K562 (cell line): ENCODE measurements around the gene SERTAD1. TPM values are rescaled to one million over a fixed set of nuclear protein-coding genes. Genes with fewer than 3 reads are reported as not detected.
A peak's percentile ranks its signal among the peaks of the same experiment; 100 is the strongest.

Experiments used
- DIDO1 ChIP-seq: fragments of 450-650 bp; IDR thresholded peaks from 2 replicates; pipeline ENCODE4 v1.6.1; 2016; ENCODE audit warnings: low read depth, missing biosample characterization, missing genetic modification characterization
- ELF4 ChIP-seq: fragments of 450-650 bp; formaldehyde crosslinking; IDR thresholded peaks from 2 replicates; pipeline ENCODE4 v1.4.0; 2022; ENCODE audit warnings: missing genetic modification characterization
- ILF3 ChIP-seq: fragments of 450-650 bp; IDR thresholded peaks from 2 replicates; pipeline ENCODE4 v1.6.1; 2018; ENCODE audit warnings: antibody characterized with exemption, mild to moderate bottlenecking, moderate library complexity, borderline replicate concordance
- POLR2H ChIP-seq: IDR thresholded peaks from 2 replicates; pipeline ENCODE4 v1.6.1; 2016; ENCODE audit warnings: missing genetic modification characterization, low read depth, mild to moderate bottlenecking, control low read depth, missing compliant biosample characterization, moderate library complexity
- RBM34 ChIP-seq: fragments of 200-400 bp; formaldehyde crosslinking; IDR thresholded peaks from 2 replicates; pipeline ENCODE4 v1.6.1; 2018; ENCODE audit warnings: low read length, borderline replicate concordance; ENCODE audit not compliant: insufficient read depth
- SMARCB1 ChIP-seq: IDR thresholded peaks from 2 replicates; pipeline ENCODE4 v1.6.1; 2011; ENCODE audit warnings: improper control_type of control experiment, low read depth; ENCODE audit not compliant: insufficient read length
- ZBTB33 ChIP-seq: sonication (generic); formaldehyde crosslinking; IDR thresholded peaks from 2 replicates; pipeline ENCODE4 v1.8.1; 2023; ENCODE audit warnings: mild to moderate bottlenecking, missing genetic modification reagents
- polyA plus RNA-seq, 8 experiments: library from polyadenylated mRNA; depleted of rRNA in 4 of 8; stranded (reverse) in 5 of 8; unstranded in 3 of 8; fragments of >200 nt; fragmentation: Nextera tagmentation in 2 of 8; fragmentation: Illumina TruSeq in 1 of 8; extraction: Ambion mirVana in 2 of 8; extraction: Trizol in 1 of 8; gene quantifications; 2 replicates each; pipeline versions ENCODE4 v1.2.1 to v1.2.3, GENCODE V29; 2011 to 2014; ENCODE audit warnings: inconsistent platforms in 1 of 8, missing spikeins in 1 of 8
- total RNA-seq, 7 experiments: library from RNA; depleted of rRNA in 6 of 7; stranded (reverse); fragments of >200 nt in 6 of 7; fragmentation: Illumina TruSeq in 2 of 7; extraction: Trizol in 2 of 7; gene quantifications; 2 replicates each; pipeline versions ENCODE4 v1.2.1 to v1.2.3, GENCODE V29; 2011 to 2021; ENCODE audit warnings: low replicate concordance in 1 of 7
- TF ChIP-seq, protein P1 (sequence below), 2 experiments: fragments of 450-650 bp; IDR thresholded peaks; 2 replicates each; pipeline ENCODE4 v1.6.1; 2016; ENCODE audit warnings: mild to moderate bottlenecking in 2 of 2, borderline replicate concordance in 1 of 2, low read depth in 1 of 2, moderate library complexity in 1 of 2
- TF ChIP-seq, protein P2 (sequence below): fragments of 450-650 bp; formaldehyde crosslinking; conservative IDR thresholded peaks from 2 replicates; pipeline ENCODE4 v1.4.0; 2022; ENCODE audit warnings: mild to moderate bottlenecking, missing genetic modification characterization
- TF ChIP-seq, protein P3 (sequence below): fragments of 200-800 bp; sonication (Bioruptor generic); IDR thresholded peaks from 2 replicates; pipeline ENCODE4 v1.6.1; 2017; ENCODE audit warnings: missing genetic modification characterization, missing compliant biosample characterization
- TF ChIP-seq, protein P4 (sequence below): fragments of 250-450 bp; sonication (Bioruptor Pico); IDR thresholded peaks from 2 replicates; pipeline ENCODE4 v1.4.0; 2020; ENCODE audit warnings: mild to moderate bottlenecking, moderate library complexity

Gene SERTAD1
- total and polyA plus RNA-seq, 9 of the 15 experiments (the other 6 are each of a cell fraction or from before 2014, with no cell fraction given) = 0.15 to 8.7 (median 4.9) TPM

DNA sequence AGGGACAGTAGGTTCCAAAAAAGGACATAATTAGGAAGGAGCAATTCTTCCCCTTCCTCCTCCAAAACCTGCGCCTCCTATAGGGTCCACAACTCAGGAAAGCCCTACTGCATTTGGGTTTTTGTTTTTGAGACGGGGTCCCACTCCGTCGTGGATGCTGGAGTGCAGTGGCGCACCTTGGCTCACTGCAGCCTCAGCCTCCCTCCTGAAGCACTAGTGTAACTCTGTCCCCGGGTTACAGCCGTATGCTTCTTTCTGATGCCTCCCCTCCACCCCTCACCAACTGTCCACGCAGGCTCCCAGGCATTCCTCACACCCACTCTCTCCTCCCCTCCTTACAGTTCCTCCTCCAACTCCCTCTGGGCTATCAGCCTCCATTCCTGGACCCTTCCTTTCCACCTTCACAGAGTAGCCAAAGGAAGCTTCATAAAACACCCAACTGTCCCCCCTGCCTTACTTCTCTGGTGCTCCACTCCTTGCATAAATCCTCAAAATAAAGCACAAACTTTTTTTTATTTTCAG, 20.5 kb upstream of the SERTAD1 start (continued):
- TF ChIP-seq, protein P1, sequence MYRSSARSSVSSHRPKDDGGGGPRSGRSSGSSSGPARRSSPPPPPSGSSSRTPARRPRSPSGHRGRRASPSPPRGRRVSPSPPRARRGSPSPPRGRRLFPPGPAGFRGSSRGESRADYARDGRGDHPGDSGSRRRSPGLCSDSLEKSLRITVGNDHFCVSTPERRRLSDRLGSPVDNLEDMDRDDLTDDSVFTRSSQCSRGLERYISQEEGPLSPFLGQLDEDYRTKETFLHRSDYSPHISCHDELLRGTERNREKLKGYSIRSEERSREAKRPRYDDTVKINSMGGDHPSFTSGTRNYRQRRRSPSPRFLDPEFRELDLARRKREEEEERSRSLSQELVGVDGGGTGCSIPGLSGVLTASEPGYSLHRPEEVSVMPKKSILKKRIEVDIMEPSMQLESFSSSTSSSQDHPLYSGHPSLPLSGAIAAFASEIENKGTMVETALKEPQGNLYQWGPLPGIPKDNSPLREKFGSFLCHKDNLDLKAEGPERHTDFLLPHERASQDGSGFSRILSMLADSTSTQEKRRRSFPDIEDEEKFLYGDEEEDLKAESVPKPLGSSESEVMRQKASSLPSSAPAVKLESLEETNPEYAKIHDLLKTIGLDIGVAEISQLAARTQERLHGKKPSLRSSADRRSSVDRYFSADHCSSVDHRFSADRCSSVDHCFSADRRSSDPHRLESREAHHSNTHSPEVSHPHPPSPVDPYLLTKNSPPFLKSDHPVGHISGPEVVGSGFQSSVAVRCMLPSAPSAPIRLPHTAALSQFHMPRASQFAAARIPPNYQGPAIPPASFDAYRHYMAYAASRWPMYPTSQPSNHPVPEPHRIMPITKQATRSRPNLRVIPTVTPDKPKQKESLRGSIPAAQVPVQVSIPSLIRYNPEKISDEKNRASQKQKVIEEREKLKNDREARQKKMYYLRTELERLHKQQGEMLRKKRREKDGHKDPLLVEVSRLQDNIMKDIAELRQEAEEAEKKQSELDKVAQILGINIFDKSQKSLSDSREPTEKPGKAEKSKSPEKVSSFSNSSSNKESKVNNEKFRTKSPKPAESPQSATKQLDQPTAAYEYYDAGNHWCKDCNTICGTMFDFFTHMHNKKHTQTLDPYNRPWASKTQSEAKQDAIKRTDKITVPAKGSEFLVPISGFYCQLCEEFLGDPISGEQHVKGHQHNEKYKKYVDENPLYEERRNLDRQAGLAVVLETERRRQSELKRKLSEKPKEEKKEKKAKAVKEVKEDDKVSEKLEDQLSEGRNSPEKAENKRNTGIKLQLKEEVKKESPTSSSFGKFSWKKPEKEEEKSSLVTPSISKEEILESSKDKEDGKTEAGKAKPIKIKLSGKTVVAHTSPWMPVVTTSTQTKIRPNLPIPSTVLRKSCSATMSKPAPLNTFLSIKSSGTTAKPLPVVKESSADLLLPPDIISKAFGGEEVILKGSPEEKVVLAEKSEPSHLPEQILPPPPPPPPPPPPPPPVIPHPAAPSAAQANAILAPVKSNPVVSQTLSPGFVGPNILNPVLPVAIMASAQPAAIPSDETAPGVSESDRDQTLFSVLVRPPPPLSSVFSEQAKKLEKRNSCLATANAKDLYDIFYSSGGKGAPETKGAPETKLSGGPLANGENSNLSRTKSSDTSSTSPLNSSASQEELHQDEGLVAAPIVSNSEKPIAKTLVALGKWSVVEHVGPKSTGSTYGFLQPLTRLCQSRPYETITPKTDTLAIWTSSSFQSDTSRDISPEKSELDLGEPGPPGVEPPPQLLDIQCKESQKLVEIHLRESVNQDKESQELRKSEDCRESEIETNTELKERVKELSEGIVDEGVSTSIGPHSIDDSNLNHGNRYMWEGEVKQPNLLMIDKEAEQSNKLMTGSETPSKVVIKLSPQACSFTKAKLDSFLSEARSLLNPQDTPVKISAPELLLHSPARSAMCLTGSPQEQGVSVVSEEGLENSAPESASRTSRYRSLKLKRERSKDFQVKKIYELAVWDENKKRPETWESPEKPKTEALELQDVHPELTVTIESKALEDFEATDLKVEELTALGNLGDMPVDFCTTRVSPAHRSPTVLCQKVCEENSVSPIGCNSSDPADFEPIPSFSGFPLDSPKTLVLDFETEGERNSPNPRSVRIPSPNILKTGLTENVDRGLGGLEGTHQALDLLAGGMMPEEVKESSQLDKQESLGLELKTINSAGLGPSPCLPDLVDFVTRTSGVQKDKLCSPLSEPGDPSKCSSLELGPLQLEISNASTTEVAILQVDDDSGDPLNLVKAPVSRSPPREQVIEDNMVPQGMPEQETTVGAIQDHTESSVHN (IDR thresholded peaks at IDR 0.05; ENCODE audit: borderline replicate concordance in 1 of 2, low read depth in 1 of 2) = 0 out of 4 replicates have a peak, but pooled peaks of 1 of the 2 experiments have one; percentile 6
- TF ChIP-seq, protein P2, sequence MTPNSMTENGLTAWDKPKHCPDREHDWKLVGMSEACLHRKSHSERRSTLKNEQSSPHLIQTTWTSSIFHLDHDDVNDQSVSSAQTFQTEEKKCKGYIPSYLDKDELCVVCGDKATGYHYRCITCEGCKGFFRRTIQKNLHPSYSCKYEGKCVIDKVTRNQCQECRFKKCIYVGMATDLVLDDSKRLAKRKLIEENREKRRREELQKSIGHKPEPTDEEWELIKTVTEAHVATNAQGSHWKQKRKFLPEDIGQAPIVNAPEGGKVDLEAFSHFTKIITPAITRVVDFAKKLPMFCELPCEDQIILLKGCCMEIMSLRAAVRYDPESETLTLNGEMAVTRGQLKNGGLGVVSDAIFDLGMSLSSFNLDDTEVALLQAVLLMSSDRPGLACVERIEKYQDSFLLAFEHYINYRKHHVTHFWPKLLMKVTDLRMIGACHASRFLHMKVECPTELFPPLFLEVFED (CRISPR knock-in tag) = peak; percentile 59; the same call in 1 of the 2 replicates
- peak; percentile 57 for TF ChIP-seq POLR2H (tag)
- TF ChIP-seq RBM34 = no peak
- TF ChIP-seq, protein P3, sequence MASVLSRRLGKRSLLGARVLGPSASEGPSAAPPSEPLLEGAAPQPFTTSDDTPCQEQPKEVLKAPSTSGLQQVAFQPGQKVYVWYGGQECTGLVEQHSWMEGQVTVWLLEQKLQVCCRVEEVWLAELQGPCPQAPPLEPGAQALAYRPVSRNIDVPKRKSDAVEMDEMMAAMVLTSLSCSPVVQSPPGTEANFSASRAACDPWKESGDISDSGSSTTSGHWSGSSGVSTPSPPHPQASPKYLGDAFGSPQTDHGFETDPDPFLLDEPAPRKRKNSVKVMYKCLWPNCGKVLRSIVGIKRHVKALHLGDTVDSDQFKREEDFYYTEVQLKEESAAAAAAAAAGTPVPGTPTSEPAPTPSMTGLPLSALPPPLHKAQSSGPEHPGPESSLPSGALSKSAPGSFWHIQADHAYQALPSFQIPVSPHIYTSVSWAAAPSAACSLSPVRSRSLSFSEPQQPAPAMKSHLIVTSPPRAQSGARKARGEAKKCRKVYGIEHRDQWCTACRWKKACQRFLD = 0 out of 2 replicates have a peak, but pooled peaks have one; percentile 46
- peak; percentile 93 for TF ChIP-seq ELF4 (CRISPR knock-in tag)
- 0 out of 2 replicates have a peak, but pooled peaks have one; percentile 62 for TF ChIP-seq ILF3
- TF ChIP-seq, protein P4, sequence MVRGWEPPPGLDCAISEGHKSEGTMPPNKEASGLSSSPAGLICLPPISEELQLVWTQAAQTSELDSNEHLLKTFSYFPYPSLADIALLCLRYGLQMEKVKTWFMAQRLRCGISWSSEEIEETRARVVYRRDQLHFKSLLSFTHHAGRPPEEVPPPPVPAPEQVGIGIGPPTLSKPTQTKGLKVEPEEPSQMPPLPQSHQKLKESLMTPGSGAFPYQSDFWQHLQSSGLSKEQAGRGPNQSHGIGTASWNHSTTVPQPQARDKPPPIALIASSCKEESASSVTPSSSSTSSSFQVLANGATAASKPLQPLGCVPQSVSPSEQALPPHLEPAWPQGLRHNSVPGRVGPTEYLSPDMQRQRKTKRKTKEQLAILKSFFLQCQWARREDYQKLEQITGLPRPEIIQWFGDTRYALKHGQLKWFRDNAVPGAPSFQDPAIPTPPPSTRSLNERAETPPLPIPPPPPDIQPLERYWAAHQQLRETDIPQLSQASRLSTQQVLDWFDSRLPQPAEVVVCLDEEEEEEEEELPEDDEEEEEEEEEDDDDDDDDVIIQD (CRISPR knock-in tag) = no peak
- TF ChIP-seq ZBTB33 (CRISPR knock-in tag) = peak; percentile 35; the same call in 1 of the 2 replicates
- no peak for TF ChIP-seq SMARCB1
- TF ChIP-seq DIDO1 (tag) = no peak
